Prostate gland (tissue), 2 donors: Measurements from ENCODE around the gene SALL2.

Experiments
- POLR2AphosphoS5 ChIP-seq: sonication (generic); formaldehyde crosslinking; IDR thresholded peaks from one replicate; pipeline ENCODE4 v1.6.1; 2017; ENCODE audit warnings: antibody characterized with exemption
- TF ChIP-seq, protein P1 (sequence below), 4 experiments: fragments of 200-600 bp in 2 of 4; fragments of 450-650 bp in 2 of 4; sonication (generic) in 2 of 4; IDR thresholded peaks; 1 replicate in 3 of 4; 2 replicates in 1 of 4; pipeline ENCODE4 v1.5.1; 2016 to 2019; ENCODE audit warnings: antibody characterized with exemption in 4 of 4, mild to moderate bottlenecking in 2 of 4, moderate library complexity in 2 of 4

DNA sequence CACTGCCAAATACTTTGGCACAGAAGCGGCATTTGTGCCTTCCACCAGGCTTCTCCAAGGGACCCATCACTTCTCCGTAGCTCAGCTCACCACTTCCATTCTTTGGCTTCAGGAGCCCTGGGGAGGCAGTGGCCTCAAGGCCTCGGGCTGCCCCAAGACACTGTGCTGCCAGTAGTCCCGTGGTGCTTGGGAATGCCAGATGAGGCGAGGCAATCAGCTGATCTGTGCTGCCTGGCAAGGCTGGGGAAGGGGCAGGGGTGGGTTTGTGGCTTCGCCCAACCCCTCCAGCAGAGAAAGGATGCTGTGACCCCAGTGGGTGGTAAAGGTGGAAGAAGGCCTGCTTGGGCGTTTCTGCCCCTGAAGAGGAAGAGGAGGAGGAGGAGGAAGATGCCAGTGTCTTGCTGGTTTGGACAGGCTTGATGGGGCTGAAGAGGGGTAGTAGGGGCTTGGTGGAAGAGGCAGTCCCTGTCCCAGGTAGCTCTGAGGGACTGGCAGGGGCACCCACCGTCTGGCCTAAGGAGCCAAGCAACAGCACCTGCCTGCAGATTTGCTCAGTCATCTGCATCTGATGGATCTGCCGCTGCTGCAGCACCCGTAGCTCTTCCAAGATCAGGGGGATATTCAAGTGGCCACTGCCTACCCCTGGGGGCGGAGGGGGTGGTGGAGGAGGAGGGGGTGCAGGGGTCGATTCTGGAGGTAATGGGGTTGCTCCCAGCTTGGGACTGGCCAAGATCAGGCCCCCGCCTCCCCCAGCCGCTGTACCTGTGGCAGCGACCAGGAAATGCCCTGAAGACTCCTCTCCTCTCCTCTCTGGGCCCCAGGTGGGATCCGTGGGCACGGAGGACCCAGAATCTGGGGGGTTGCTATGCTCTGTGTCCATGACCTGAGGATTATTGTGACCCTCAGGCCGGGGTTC lies 1.3 kb downstream of the SALL2 start:
- TF ChIP-seq, protein P1, sequence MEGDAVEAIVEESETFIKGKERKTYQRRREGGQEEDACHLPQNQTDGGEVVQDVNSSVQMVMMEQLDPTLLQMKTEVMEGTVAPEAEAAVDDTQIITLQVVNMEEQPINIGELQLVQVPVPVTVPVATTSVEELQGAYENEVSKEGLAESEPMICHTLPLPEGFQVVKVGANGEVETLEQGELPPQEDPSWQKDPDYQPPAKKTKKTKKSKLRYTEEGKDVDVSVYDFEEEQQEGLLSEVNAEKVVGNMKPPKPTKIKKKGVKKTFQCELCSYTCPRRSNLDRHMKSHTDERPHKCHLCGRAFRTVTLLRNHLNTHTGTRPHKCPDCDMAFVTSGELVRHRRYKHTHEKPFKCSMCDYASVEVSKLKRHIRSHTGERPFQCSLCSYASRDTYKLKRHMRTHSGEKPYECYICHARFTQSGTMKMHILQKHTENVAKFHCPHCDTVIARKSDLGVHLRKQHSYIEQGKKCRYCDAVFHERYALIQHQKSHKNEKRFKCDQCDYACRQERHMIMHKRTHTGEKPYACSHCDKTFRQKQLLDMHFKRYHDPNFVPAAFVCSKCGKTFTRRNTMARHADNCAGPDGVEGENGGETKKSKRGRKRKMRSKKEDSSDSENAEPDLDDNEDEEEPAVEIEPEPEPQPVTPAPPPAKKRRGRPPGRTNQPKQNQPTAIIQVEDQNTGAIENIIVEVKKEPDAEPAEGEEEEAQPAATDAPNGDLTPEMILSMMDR (IDR thresholded peaks at IDR 0.05): no peak
- no peak for TF ChIP-seq POLR2AphosphoS5
